Panc1 (cell line): ENCODE results near the gene B3GNT3. TPM values are rescaled to one million over a fixed set of nuclear protein-coding genes. Genes with fewer than 3 reads are reported as not detected.

Source experiments
- ATAC-seq: fragments of 200-7000 bp; cut with Tn5 transposase; 2 replicates; pipeline ENCODE4 v1.9.1; 2020; ENCODE audit warnings: mild to moderate bottlenecking, moderate library complexity
- BruUV-seq: library from RNA; stranded (reverse); fragments of 400-500 nt; replicated peaks from 2 replicates; lab custom pipeline; 2021; lab: Mats Ljungman, UMichigan
- CTCF ChIA-PET: fragments of 300-600 bp; sonication (Branson Sonifier 250); formaldehyde crosslinking; loops from one replicate; lab custom pipeline; 2022; ENCODE audit warnings: antibody characterized with exemption; lab: Charles Lee
- POLR2A ChIA-PET: fragments of 300-600 bp; sonication (Branson Sonifier 250); formaldehyde crosslinking; loops from one replicate; lab custom pipeline; 2022; ENCODE audit warnings: antibody characterized with exemption; lab: Charles Lee
- DNase-seq: peaks from one replicate; pipeline ENCODE4 v3.0.0-alpha.2; 2010; ENCODE audit warnings: low read depth, low spot score
- H3K27ac ChIP-seq: 2 replicates; pipeline ENCODE4 v1.5.1; 2011; ENCODE audit warnings: mild to moderate bottlenecking, low read length, inconsistent platforms
- H3K27me3 ChIP-seq: fragments of 200-500 bp; sonication (Bioruptor generic); 2 replicates; pipeline ENCODE4 v1.6.0; 2014; ENCODE audit warnings: low read length, inconsistent platforms; ENCODE audit not compliant: control insufficient read depth, insufficient read depth
- H3K36me3 ChIP-seq: fragments of 200-500 bp; sonication (Bioruptor generic); 2 replicates; pipeline ENCODE4 v1.5.1; 2014; ENCODE audit warnings: inconsistent platforms, mild to moderate bottlenecking, low read length, moderate library complexity; ENCODE audit not compliant: control insufficient read depth, insufficient read depth
- H3K4me1 ChIP-seq: 2 replicates; pipeline ENCODE4 v1.5.1; 2011; ENCODE audit warnings: inconsistent platforms, mild to moderate bottlenecking, low read length, moderate library complexity; ENCODE audit not compliant: control insufficient read depth, insufficient read depth
- H3K4me3 ChIP-seq, 2 experiments: 2 replicates each; pipeline ENCODE4 v1.5.1; 2011 to 2012; ENCODE audit warnings: low read depth in 2 of 2, low read length in 2 of 2, mild to moderate bottlenecking in 2 of 2, inconsistent platforms in 1 of 2, moderate library complexity in 1 of 2
- H3K9me3 ChIP-seq: fragments of 200-500 bp; sonication (Bioruptor generic); 2 replicates; pipeline ENCODE4 v1.5.1; 2014; ENCODE audit warnings: low read depth, mild to moderate bottlenecking, inconsistent platforms, low read length, moderate library complexity; ENCODE audit not compliant: control insufficient read depth, insufficient read depth
- CTCF ChIP-seq: fragments of 450-650 bp; IDR thresholded peaks from 2 replicates; pipeline ENCODE4 v1.5.1; 2017; ENCODE audit warnings: mild to moderate bottlenecking
- POLR2AphosphoS5 ChIP-seq: IDR thresholded peaks from 2 replicates; pipeline ENCODE4 v1.6.1; 2012; ENCODE audit warnings: mild to moderate bottlenecking, low read depth, low read length, moderate library complexity
- REST ChIP-seq, 2 experiments: IDR thresholded peaks; 2 replicates each; pipeline ENCODE4 v1.6.1; 2011 to 2012; ENCODE audit warnings: low read depth in 2 of 2, control low read depth in 1 of 2, low read length in 1 of 2, mild to moderate bottlenecking in 1 of 2, moderate library complexity in 1 of 2; ENCODE audit not compliant: insufficient read depth in 1 of 2
- SIN3A ChIP-seq: IDR thresholded peaks from 2 replicates; pipeline ENCODE4 v1.6.1; 2012; ENCODE audit warnings: low read depth, mild to moderate bottlenecking, low read length, moderate library complexity, borderline replicate concordance; ENCODE audit not compliant: insufficient read depth
- TCF7L2 ChIP-seq: IDR thresholded peaks from 2 replicates; pipeline ENCODE4 v1.6.1; 2011; ENCODE audit warnings: mild to moderate bottlenecking, low read depth, low read length, inconsistent platforms
- in situ Hi-C: cut with HindIII; loops from 2 replicates; pipeline ENCODE4 v1.10.0; 2016; ENCODE audit warnings: low sequenced_read_pairs, low pct_unique_long_range_greater_than_20kb
- intact Hi-C: fragments of 100-400 bp; cut with micrococcal nuclease; formaldehyde crosslinking; loops from one replicate; pipeline ENCODE4 v1.10.0; 2022; ENCODE audit not compliant: unreplicated experiment
- total RNA-seq: library from RNA; stranded (reverse); gene quantifications from one replicate; pipeline ENCODE4 v1.2.1, GENCODE V29; 2021; ENCODE audit not compliant: unreplicated experiment

The B3GNT3 gene
- total RNA-seq, 1 experiment from 2014 or later, result 0.67 TPM

- no peaks in the 10 kb centered on the region for H3K36me3 ChIP-seq
- H3K27me3 ChIP-seq, result no peaks in the 10 kb centered on the region
- ChIA-PET CTCF (no interaction called here), POLR2A (no interaction called here)
- no peaks in the 10 kb centered on the region for H3K9me3 ChIP-seq
- intact Hi-C loops (no loop called here), in situ Hi-C loops (no loop called here)
- no TSS peak for BruUV-seq
- no peak for DNase-seq
- TF ChIP-seq CTCF, result no peak
- TF ChIP-seq REST (IDR thresholded peaks at IDR 0.05; ENCODE audit: insufficient read depth in 1 of 2, low read depth in 2 of 2, low read length in 1 of 2), result no peak
- TF ChIP-seq TCF7L2, result no peak
- TF ChIP-seq POLR2AphosphoS5, result no peak
- no peak for TF ChIP-seq SIN3A
- peak; percentile 37 for ATAC-seq
- H3K4me3 ChIP-seq, result peak overlapping the region; percentile 34 to 57
- H3K4me1 ChIP-seq, result no peaks in the 10 kb centered on the region
- no peak overlapping the region for H3K27ac ChIP-seq
Measured at GRCh38 chr19:17841371-17841809, 46.5 kb downstream of the B3GNT3 start.

- peak; percentile 67 for DNase-seq
- ATAC-seq, result peak; percentile 88
- BruUV-seq, result no TSS peak
- TF ChIP-seq REST (IDR thresholded peaks at IDR 0.05; ENCODE audit: insufficient read depth in 1 of 2, low read depth in 2 of 2, low read length in 1 of 2) (no peak), SIN3A (no peak), CTCF (no peak), TCF7L2 (no peak), POLR2AphosphoS5 (no peak)
- ChIA-PET CTCF (interaction anchor here (0.7 kb wide), 1 partner anchor 23 kb away, joined by 4 read pairs; no protein-coding TSS in a partner anchor), POLR2A (no interaction called here)
- H3K9me3 ChIP-seq, result no peaks in the 10 kb centered on the region
- no peaks in the 10 kb centered on the region for H3K4me1 ChIP-seq
- in situ Hi-C loops (no loop called here), intact Hi-C loops (no loop called here)
- no peaks in the 10 kb centered on the region for H3K36me3 ChIP-seq
- no peaks in the 10 kb centered on the region for H3K27me3 ChIP-seq
- H3K4me3 ChIP-seq, result peak overlapping the region; percentile 34 to 57
- H3K27ac ChIP-seq, result 0 out of 2 replicates have a peak overlapping the region, but pooled peaks have one; percentile 1
Measured at GRCh38 chr19:17841810-17842662, 47.1 kb downstream of the B3GNT3 start.
